HEK293 (cell line): ENCODE data around the gene CREB3L1.

Experiments
- CTCF ChIA-PET: fragments of 350-600 bp; formaldehyde crosslinking; extraction: SDS; loops from one replicate; lab custom pipeline; 2021; ENCODE audit warnings: antibody characterized with exemption; lab: Yijun Ruan, JAX
- POLR2A ChIA-PET: fragments of 300-600 bp; formaldehyde crosslinking; extraction: SDS; loops from one replicate; lab custom pipeline; 2020; ENCODE audit warnings: antibody characterized with exemption, inconsistent platforms; lab: Yijun Ruan, JAX
- H3K27ac ChIP-seq: fragments of 200-500 bp; sonication (Bioruptor generic); 2 replicates; pipeline ENCODE4 v1.5.1; 2014; ENCODE audit warnings: low read depth, low read length, control low read depth, inconsistent platforms; ENCODE audit errors: extremely low read depth
- H3K36me3 ChIP-seq, 2 experiments: fragments of 200-500 bp in 1 of 2; sonication (Bioruptor generic) in 1 of 2; 1 replicate in 1 of 2; 2 replicates in 1 of 2; pipeline ENCODE4 v1.5.1; 2014 to 2017; ENCODE audit warnings: inconsistent platforms in 2 of 2, low read length in 2 of 2; ENCODE audit not compliant: control insufficient read depth in 2 of 2, insufficient read depth in 1 of 2
- H3K4me1 ChIP-seq: fragments of 200-500 bp; sonication (Bioruptor generic); 2 replicates; pipeline ENCODE4 v1.5.1; 2014; ENCODE audit warnings: mild to moderate bottlenecking, low read length, inconsistent platforms; ENCODE audit not compliant: control insufficient read depth, insufficient read depth
- H3K4me3 ChIP-seq: 2 replicates; pipeline ENCODE4 v1.5.1; 2011; ENCODE audit warnings: low read depth, mild to moderate bottlenecking, control low read depth, low read length, moderate library complexity
- H3K9me3 ChIP-seq: fragments of 200-500 bp; sonication (Bioruptor generic); 2 replicates; pipeline ENCODE4 v1.5.1; 2014; ENCODE audit warnings: low read depth, low read length, inconsistent platforms; ENCODE audit not compliant: control insufficient read depth, insufficient read depth
- ATF2 ChIP-seq: fragments of 450-650 bp; formaldehyde crosslinking; IDR thresholded peaks from 2 replicates; pipeline ENCODE4 v1.5.1; 2016; ENCODE audit warnings: missing biosample characterization, missing genetic modification characterization, low read depth
- GLIS1 ChIP-seq: fragments of 450-650 bp; formaldehyde crosslinking; IDR thresholded peaks from 2 replicates; pipeline ENCODE4 v1.5.1; 2016; ENCODE audit warnings: missing biosample characterization, missing genetic modification characterization
- SALL2 ChIP-seq: fragments of 450-650 bp; formaldehyde crosslinking; IDR thresholded peaks from 2 replicates; pipeline ENCODE4 v1.5.0; 2017; ENCODE audit warnings: missing biosample characterization, mild to moderate bottlenecking, missing genetic modification characterization, borderline replicate concordance
- ZBTB20 ChIP-seq: fragments of 450-650 bp; formaldehyde crosslinking; IDR thresholded peaks from 2 replicates; pipeline ENCODE4 v1.5.1; 2016; ENCODE audit warnings: missing biosample characterization, missing genetic modification characterization
- ZFP41 ChIP-seq: fragments of 450-650 bp; formaldehyde crosslinking; IDR thresholded peaks from 2 replicates; pipeline ENCODE4 v1.5.1; 2016; ENCODE audit warnings: missing biosample characterization, missing genetic modification characterization, borderline replicate concordance
- ZIC2 ChIP-seq: fragments of 450-650 bp; formaldehyde crosslinking; IDR thresholded peaks from 2 replicates; pipeline ENCODE4 v1.5.1; 2016; ENCODE audit warnings: missing biosample characterization, missing genetic modification characterization
- ZNF133 ChIP-seq: fragments of 450-650 bp; formaldehyde crosslinking; IDR thresholded peaks from 2 replicates; pipeline ENCODE4 v1.5.1; 2016; ENCODE audit warnings: missing biosample characterization, missing genetic modification characterization
- ZNF140 ChIP-seq: fragments of 450-650 bp; formaldehyde crosslinking; IDR thresholded peaks from 2 replicates; pipeline ENCODE4 v1.5.1; 2016; ENCODE audit warnings: missing biosample characterization, missing genetic modification characterization
- ZNF184 ChIP-seq: fragments of 450-650 bp; IDR thresholded peaks from 2 replicates; pipeline ENCODE4 v1.5.1; 2018; ENCODE audit warnings: missing biosample characterization, mild to moderate bottlenecking, missing genetic modification characterization
- ZNF248 ChIP-seq: fragments of 450-650 bp; formaldehyde crosslinking; IDR thresholded peaks from 2 replicates; pipeline ENCODE4 v1.5.1; 2017; ENCODE audit warnings: missing biosample characterization, missing genetic modification characterization
- ZNF350 ChIP-seq: fragments of 450-650 bp; formaldehyde crosslinking; IDR thresholded peaks from 2 replicates; pipeline ENCODE4 v1.5.0; 2017; ENCODE audit warnings: missing biosample characterization, mild to moderate bottlenecking, missing genetic modification characterization
- ZNF37A ChIP-seq: fragments of 450-650 bp; IDR thresholded peaks from 2 replicates; pipeline ENCODE4 v1.5.1; 2018; ENCODE audit warnings: missing biosample characterization, missing genetic modification characterization
- ZNF423 ChIP-seq: fragments of 450-650 bp; formaldehyde crosslinking; IDR thresholded peaks from 2 replicates; pipeline ENCODE4 v1.5.1; 2016; ENCODE audit warnings: missing biosample characterization, missing genetic modification characterization
- ZNF513 ChIP-seq: fragments of 450-650 bp; IDR thresholded peaks from 2 replicates; pipeline ENCODE4 v1.5.1; 2018; ENCODE audit warnings: missing biosample characterization, missing genetic modification characterization
- ZNF529 ChIP-seq: fragments of 450-650 bp; formaldehyde crosslinking; IDR thresholded peaks from 2 replicates; pipeline ENCODE4 v1.5.1; 2017; ENCODE audit warnings: missing genetic modification characterization, missing biosample characterization; ENCODE audit not compliant: insufficient replicate concordance
- ZNF621 ChIP-seq: fragments of 450-650 bp; formaldehyde crosslinking; IDR thresholded peaks from 2 replicates; pipeline ENCODE4 v1.5.1; 2017; ENCODE audit warnings: missing biosample characterization, missing genetic modification characterization
- ZNF629 ChIP-seq: fragments of 450-650 bp; formaldehyde crosslinking; IDR thresholded peaks from 2 replicates; pipeline ENCODE4 v1.5.1; 2017; ENCODE audit warnings: missing biosample characterization, missing genetic modification characterization
- ZNF768 ChIP-seq: fragments of 450-650 bp; formaldehyde crosslinking; IDR thresholded peaks from 2 replicates; pipeline ENCODE4 v1.5.1; 2018; ENCODE audit warnings: missing biosample characterization, mild to moderate bottlenecking, missing genetic modification characterization
- ZNF776 ChIP-seq: fragments of 450-650 bp; formaldehyde crosslinking; IDR thresholded peaks from 2 replicates; pipeline ENCODE4 v1.5.0; 2017; ENCODE audit warnings: missing biosample characterization, missing genetic modification characterization, borderline replicate concordance
- ZSCAN18 ChIP-seq: fragments of 450-650 bp; formaldehyde crosslinking; IDR thresholded peaks from 2 replicates; pipeline ENCODE4 v1.5.1; 2016; ENCODE audit warnings: missing biosample characterization, missing genetic modification characterization
- TF ChIP-seq, protein P1 (sequence below): fragments of 450-650 bp; formaldehyde crosslinking; IDR thresholded peaks from 2 replicates; pipeline ENCODE4 v1.5.1; 2016; ENCODE audit warnings: missing biosample characterization, missing genetic modification characterization
- TF ChIP-seq, protein P2 (sequence below): fragments of 450-650 bp; formaldehyde crosslinking; IDR thresholded peaks from 2 replicates; pipeline ENCODE4 v1.5.1; 2016; ENCODE audit warnings: missing biosample characterization, missing genetic modification characterization, borderline replicate concordance

CREB3L1 gene

DNA sequence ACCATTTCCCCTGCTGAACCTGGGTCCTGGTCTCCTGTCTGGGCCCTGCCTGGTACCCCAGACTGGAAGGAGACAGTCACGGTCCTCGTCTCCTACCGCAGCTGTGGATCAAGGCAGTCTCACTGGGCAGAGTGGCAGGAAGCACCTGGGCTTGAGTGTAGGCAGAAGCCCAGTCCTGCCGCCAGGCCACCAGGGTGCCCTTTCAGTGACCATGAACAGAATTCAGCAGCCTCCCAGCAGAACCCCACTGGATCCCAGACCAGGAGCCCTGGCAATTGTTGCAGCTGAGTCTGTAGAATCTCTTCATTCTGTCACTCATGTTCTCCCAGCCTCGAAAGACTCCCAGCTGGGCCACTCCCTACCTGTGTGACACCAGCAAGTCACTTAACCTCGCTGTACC, 25.5 kb upstream of the CREB3L1 start:
- ChIA-PET CTCF (interaction anchor here (0.6 to 19.5 kb wide), 3 partner anchors 26 to 61 kb away, joined by 3 to 451 read pairs (median 22); partner anchors contain the start of gene CREB3L1), POLR2A (no interaction called here)
- Histone ChIP-seq H3K36me3 (no peaks in the 10 kb centered on the region), H3K4me3 (no peak overlapping the region), H3K4me1 (no peaks in the 10 kb centered on the region), H3K9me3 (no peaks in the 10 kb centered on the region), H3K27ac (no peak overlapping the region)
- TF ChIP-seq, protein P1, sequence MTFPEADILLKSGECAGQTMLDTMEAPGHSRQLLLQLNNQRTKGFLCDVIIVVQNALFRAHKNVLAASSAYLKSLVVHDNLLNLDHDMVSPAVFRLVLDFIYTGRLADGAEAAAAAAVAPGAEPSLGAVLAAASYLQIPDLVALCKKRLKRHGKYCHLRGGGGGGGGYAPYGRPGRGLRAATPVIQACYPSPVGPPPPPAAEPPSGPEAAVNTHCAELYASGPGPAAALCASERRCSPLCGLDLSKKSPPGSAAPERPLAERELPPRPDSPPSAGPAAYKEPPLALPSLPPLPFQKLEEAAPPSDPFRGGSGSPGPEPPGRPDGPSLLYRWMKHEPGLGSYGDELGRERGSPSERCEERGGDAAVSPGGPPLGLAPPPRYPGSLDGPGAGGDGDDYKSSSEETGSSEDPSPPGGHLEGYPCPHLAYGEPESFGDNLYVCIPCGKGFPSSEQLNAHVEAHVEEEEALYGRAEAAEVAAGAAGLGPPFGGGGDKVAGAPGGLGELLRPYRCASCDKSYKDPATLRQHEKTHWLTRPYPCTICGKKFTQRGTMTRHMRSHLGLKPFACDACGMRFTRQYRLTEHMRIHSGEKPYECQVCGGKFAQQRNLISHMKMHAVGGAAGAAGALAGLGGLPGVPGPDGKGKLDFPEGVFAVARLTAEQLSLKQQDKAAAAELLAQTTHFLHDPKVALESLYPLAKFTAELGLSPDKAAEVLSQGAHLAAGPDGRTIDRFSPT (tag by site-specific recombination), result no peak
- TF ChIP-seq ZNF140 (tag by site-specific recombination) (no peak), ZSCAN18 (tag by site-specific recombination) (no peak), ZNF776 (tag by site-specific recombination) (no peak), ZNF621 (tag by site-specific recombination) (no peak), ZBTB20 (tag by site-specific recombination) (no peak), SALL2 (tag by site-specific recombination) (no peak), ZNF529 (no peak), ZNF133 (tag by site-specific recombination) (no peak), ZNF184 (tag by site-specific recombination) (no peak), ZFP41 (tag by site-specific recombination) (no peak)

DNA sequence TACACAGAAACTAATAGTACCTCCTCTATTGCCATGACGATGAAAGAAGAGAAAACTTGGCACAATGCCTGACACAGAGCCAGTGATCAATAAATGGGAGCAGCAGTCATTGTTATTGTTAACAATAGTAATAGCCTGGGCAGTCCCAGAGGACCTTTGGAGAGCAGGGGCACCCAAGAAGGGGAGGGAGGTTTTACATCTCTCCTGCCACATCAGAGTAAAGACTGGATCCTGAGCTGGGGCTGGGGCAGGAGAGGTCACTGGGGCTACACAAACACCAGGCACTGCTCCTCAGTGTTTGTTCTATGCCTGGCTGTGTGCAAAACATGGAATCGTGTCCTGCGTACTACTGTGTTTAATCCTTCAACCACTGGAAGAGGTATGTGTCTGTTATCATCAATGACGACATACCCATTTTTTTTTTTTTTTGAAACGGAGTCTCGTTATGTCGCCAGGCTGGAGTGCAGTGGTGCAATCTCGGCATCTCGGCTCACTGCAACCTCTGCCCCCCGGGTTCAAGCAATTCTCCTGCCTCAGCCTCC, 25.0 kb upstream of the CREB3L1 start:
- Histone ChIP-seq H3K4me1 (no peaks in the 10 kb centered on the region), H3K36me3 (no peaks in the 10 kb centered on the region), H3K27ac (no peak overlapping the region), H3K4me3 (no peak overlapping the region), H3K9me3 (no peaks in the 10 kb centered on the region)
- TF ChIP-seq ZNF768 (tag by site-specific recombination) (no peak), ZNF629 (tag by site-specific recombination) (peak; percentile 62), ATF2 (tag by site-specific recombination) (peak; percentile 35; the same call in 1 of the 2 replicates)
- POLR2A ChIA-PET, result interaction anchor here (0.6 kb wide), 1 partner anchor 44 kb away, joined by 4 read pairs; no protein-coding TSS in a partner anchor
- CTCF ChIA-PET, result interaction anchor here (0.6 to 19.5 kb wide), 2 partner anchors 25 to 60 kb away, joined by 3 to 451 read pairs; partner anchors contain the start of gene CREB3L1

- H3K9me3 ChIP-seq, result no peaks in the 10 kb centered on the region
- CTCF ChIA-PET, result interaction anchor here (0.9 to 1.5 kb wide), 2 partner anchors 10 to 14 kb away, joined by 3 read pairs; no protein-coding TSS in a partner anchor
- no peaks in the 10 kb centered on the region for H3K4me1 ChIP-seq
- no peak overlapping the region for H3K4me3 ChIP-seq
- POLR2A ChIA-PET, result interaction anchor here (1.3 kb wide), 1 partner anchor 10 kb away, joined by 3 read pairs; no protein-coding TSS in a partner anchor
- H3K27ac ChIP-seq, result no peak overlapping the region
- H3K36me3 ChIP-seq, result no peaks in the 10 kb centered on the region
- no peak for TF ChIP-seq ZNF350 (tag by site-specific recombination)
- 0 out of 2 replicates have a peak, but pooled peaks have one; percentile 19 for TF ChIP-seq ZNF423
- TF ChIP-seq ZIC2 (tag by site-specific recombination), result peak; percentile 46
- no peak for TF ChIP-seq ZNF37A (tag by site-specific recombination)
- no peak for TF ChIP-seq ZNF248 (tag by site-specific recombination)
- TF ChIP-seq GLIS1 (tag by site-specific recombination), result peak; percentile 68
- TF ChIP-seq ZNF513 (tag by site-specific recombination), result no peak
- TF ChIP-seq, protein P2, sequence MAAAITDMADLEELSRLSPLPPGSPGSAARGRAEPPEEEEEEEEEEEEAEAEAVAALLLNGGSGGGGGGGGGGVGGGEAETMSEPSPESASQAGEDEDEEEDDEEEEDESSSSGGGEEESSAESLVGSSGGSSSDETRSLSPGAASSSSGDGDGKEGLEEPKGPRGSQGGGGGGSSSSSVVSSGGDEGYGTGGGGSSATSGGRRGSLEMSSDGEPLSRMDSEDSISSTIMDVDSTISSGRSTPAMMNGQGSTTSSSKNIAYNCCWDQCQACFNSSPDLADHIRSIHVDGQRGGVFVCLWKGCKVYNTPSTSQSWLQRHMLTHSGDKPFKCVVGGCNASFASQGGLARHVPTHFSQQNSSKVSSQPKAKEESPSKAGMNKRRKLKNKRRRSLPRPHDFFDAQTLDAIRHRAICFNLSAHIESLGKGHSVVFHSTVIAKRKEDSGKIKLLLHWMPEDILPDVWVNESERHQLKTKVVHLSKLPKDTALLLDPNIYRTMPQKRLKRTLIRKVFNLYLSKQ (tag by site-specific recombination), result no peak
Observed at GRCh38 chr11:46253258-46254132, 24.0 kb upstream of the CREB3L1 start.
